ENCODE measurements around the gene SELENOF. TPM values are rescaled to one million over a fixed set of nuclear protein-coding genes. Genes with fewer than 3 reads are reported as not detected.

Gene SELENOF
- total and polyA plus RNA-seq, 2 of the 4 experiments (the other 2 are of a cell fraction) = 60.0 to 153 TPM

DNA sequence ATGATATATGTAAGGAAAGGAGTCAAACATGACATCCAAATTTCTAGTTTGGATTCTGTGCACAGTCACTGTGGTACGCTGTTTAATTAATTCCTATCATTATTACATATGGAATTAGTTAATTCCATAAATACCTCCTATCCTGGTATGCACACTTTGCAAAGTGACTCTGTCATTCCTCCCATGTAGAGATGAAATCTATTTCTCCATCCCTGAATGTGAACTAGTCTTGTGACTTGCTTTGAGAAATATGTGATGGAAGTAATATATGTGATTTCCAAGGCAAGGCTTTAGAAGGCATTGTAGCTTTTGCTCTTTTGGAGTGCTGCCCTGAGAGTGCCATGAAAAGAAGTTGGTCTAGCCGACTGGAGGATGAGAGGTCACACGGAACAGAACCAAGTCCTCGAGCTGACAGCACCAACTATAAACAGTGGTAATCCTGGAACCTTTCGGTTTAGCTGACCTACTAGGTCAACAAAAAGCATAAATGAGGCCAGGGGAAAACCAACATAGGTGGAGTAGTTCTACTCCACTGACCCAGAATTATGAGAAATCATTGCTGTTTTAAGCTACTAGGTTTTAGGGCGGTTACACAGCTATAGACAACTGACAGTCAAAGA, 1.5 kb downstream of the SELENOF start:
- H3K4me2 ChIP-seq (ENCODE audit: low read depth, low read length) = peak overlapping the region; percentile 92
- no peak overlapping the region for H2BK120ac ChIP-seq (ENCODE audit: low read depth, low read length)
- peak overlapping the region; percentile 4; the same call in 1 of the 2 replicates for H3K9ac ChIP-seq (ENCODE audit: low read depth, low read length)
- peak overlapping the region; percentile 71; the same call in 1 of the 2 replicates for H3K4me3 ChIP-seq (ENCODE audit: insufficient read depth, low read depth, low read length)
- H4K8ac ChIP-seq (ENCODE audit: low read depth in 2 of 2, low read length in 2 of 2) = no peak overlapping the region
- no peak overlapping the region for H2AK9ac ChIP-seq (replicated peaks; ENCODE audit: low read depth, low read length, poor library complexity)
- no peak overlapping the region for H3K4ac ChIP-seq (ENCODE audit: low read depth, low read length)
- no peak overlapping the region for H2AFZ ChIP-seq (replicated peaks; ENCODE audit: low read length, poor library complexity)
- WGBS, 2 experiments (ENCODE audit: extremely low coverage in 2 of 2, insufficient read length in 1 of 2) = no CpG with 5 or more reads among the region's 6 CpGs
- no peak overlapping the region for H4K91ac ChIP-seq (ENCODE audit: insufficient read depth, low read depth, low read length)
- dilution Hi-C loops (cut with HindIII; ENCODE audit: low sequenced_read_pairs, unreplicated experiment) (no loop called here), intact Hi-C loops (cut with micrococcal nuclease) (loop anchor here (5.0 kb wide), 2 partner anchors 40 to 165 kb away; no protein-coding TSS in a partner anchor), in situ Hi-C loops (cut with MboI; ENCODE audit: low sequenced_read_pairs) (no loop called here)
- no peaks in the 10 kb centered on the region for H3K9me3 ChIP-seq (ENCODE audit: control insufficient read depth, insufficient read depth, low read length)
- DNase-seq (peak; percentile 12), ATAC-seq (ENCODE audit: low read depth) (no peak)
- no peaks in the 10 kb centered on the region; the same call in 1 of the 2 replicates for H3K36me3 ChIP-seq (ENCODE audit: control insufficient read depth, insufficient read depth, low read length)
- H3K56ac ChIP-seq (ENCODE audit: extremely low read depth, insufficient read depth, low read length) = no peak overlapping the region
- no peak overlapping the region for H2AK5ac ChIP-seq (ENCODE audit: low read depth, low read length)
- H3K27ac ChIP-seq (ENCODE audit: insufficient read depth, low read length) = no peak overlapping the region
- H3K27me3 ChIP-seq (ENCODE audit: control insufficient read depth, insufficient read depth, low read length) = no peaks in the 10 kb centered on the region
- H4K20me1 ChIP-seq (ENCODE audit: insufficient read depth, low read length) = peaks cover 55% of the 10 kb centered on the region
- peak overlapping the region; percentile 19 for H3K23ac ChIP-seq (ENCODE audit: low read depth, low read length)
- H2BK15ac ChIP-seq (ENCODE audit: low read depth, low read length) = no peak overlapping the region
- H3K79me1 ChIP-seq (ENCODE audit: low read depth in 1 of 2, low read length in 2 of 2) = peaks cover 5 to 52% of the 10 kb centered on the region in 2 experiments
- no peak overlapping the region for H4K5ac ChIP-seq (ENCODE audit: low read depth, low read length)
- TF ChIP-seq CHD1 (IDR thresholded peaks at IDR 0.05; ENCODE audit: low read depth, low read length) (0 out of 2 replicates have a peak, but pooled peaks have one; percentile 27), RCOR1 (IDR thresholded peaks at IDR 0.05; ENCODE audit: insufficient replicate concordance, low read length) (no peak)
- TF ChIP-seq, protein P1, sequence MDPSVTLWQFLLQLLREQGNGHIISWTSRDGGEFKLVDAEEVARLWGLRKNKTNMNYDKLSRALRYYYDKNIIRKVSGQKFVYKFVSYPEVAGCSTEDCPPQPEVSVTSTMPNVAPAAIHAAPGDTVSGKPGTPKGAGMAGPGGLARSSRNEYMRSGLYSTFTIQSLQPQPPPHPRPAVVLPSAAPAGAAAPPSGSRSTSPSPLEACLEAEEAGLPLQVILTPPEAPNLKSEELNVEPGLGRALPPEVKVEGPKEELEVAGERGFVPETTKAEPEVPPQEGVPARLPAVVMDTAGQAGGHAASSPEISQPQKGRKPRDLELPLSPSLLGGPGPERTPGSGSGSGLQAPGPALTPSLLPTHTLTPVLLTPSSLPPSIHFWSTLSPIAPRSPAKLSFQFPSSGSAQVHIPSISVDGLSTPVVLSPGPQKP (IDR thresholded peaks at IDR 0.05; ENCODE audit: borderline replicate concordance, low read depth, low read length) = no peak
- H2BK20ac ChIP-seq (ENCODE audit: low read depth, low read length) = no peak overlapping the region
- no TSS peak for BruUV-seq (replicated peaks)
- H2BK5ac ChIP-seq (ENCODE audit: low read depth, low read length, poor library complexity, severe bottlenecking) = no peak overlapping the region
- POLR2A ChIA-PET (ENCODE audit: unreplicated experiment) = no interaction called here
- H3K14ac ChIP-seq (replicated peaks; ENCODE audit: low read depth, low read length) = 0 out of 2 replicates have a peak overlapping the region, but pooled peaks have one; percentile 34
- no peak overlapping the region for H3K18ac ChIP-seq (ENCODE audit: low read depth, low read length)
- peaks cover 4% of the 10 kb centered on the region; the same call in 1 of the 2 replicates for H3K4me1 ChIP-seq (ENCODE audit: control insufficient read depth, insufficient read depth, low read length)
- H3K9me1 ChIP-seq (ENCODE audit: insufficient read depth, low read length) = no peaks in the 10 kb centered on the region
- CTCF ChIA-PET = no interaction called here

All from IMR-90 (cell line).